Measurements from ENCODE around the gene IRX5. TPM values are rescaled to one million over a fixed set of nuclear protein-coding genes. Genes with fewer than 3 reads are reported as not detected.

Gene IRX5
- total and polyA plus RNA-seq, 2 of the 4 experiments (the other 2 are of a cell fraction) = not detected

DNA sequence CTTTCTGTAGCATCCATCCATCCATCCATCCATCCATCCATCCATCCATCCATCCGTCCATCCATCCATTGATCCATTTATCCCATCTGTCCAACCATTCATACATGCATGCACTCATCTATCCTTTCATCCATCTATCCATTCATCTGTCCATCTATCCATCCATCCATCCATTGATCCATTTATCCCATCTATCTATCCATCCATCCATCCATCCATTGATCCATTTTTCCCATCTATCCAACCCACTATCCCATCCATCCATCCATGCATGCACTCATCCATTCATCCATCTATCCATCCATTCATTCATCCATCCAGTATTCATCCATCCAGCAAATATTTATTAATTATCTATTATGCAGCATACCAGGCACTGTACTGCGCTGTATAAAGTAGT, 34.8 kb downstream of the IRX5 start:
- Histone ChIP-seq H2AK9ac (replicated peaks; ENCODE audit: low read depth, low read length, poor library complexity) (no peak overlapping the region), H2AFZ (replicated peaks; ENCODE audit: low read length, poor library complexity) (no peak overlapping the region), H3K79me1 (ENCODE audit: low read depth in 1 of 2, low read length in 2 of 2) (no peaks in the 10 kb centered on the region), H2BK15ac (ENCODE audit: low read depth, low read length) (no peak overlapping the region), H3K27me3 (ENCODE audit: control insufficient read depth, insufficient read depth, low read length) (no peaks in the 10 kb centered on the region), H3K9me3 (ENCODE audit: control insufficient read depth, insufficient read depth, low read length) (no peaks in the 10 kb centered on the region), H3K36me3 (ENCODE audit: control insufficient read depth, insufficient read depth, low read length) (no peaks in the 10 kb centered on the region), H4K5ac (ENCODE audit: low read depth, low read length) (no peak overlapping the region), H2BK120ac (ENCODE audit: low read depth, low read length) (no peak overlapping the region), H2AK5ac (ENCODE audit: low read depth, low read length) (no peak overlapping the region), H3K9me1 (ENCODE audit: insufficient read depth, low read length) (no peaks in the 10 kb centered on the region), H4K91ac (ENCODE audit: insufficient read depth, low read depth, low read length) (no peak overlapping the region), H3K4me3 (ENCODE audit: insufficient read depth, low read depth, low read length) (no peak overlapping the region), H4K8ac (ENCODE audit: low read depth in 2 of 2, low read length in 2 of 2) (no peak overlapping the region), H3K56ac (ENCODE audit: extremely low read depth, insufficient read depth, low read length) (no peak overlapping the region), H3K18ac (ENCODE audit: low read depth, low read length) (no peak overlapping the region), H4K20me1 (ENCODE audit: insufficient read depth, low read length) (no peaks in the 10 kb centered on the region), H3K27ac (ENCODE audit: insufficient read depth, low read length) (no peak overlapping the region), H3K9ac (ENCODE audit: low read depth, low read length) (no peak overlapping the region), H2BK20ac (ENCODE audit: low read depth, low read length) (no peak overlapping the region), H2BK5ac (ENCODE audit: low read depth, low read length, poor library complexity, severe bottlenecking) (peak overlapping the region; percentile 39), H3K14ac (replicated peaks; ENCODE audit: low read depth, low read length) (no peak overlapping the region), H3K23ac (ENCODE audit: low read depth, low read length) (no peak overlapping the region), H3K4me1 (ENCODE audit: control insufficient read depth, insufficient read depth, low read length) (no peaks in the 10 kb centered on the region), H3K4me2 (ENCODE audit: low read depth, low read length) (no peak overlapping the region), H3K4ac (ENCODE audit: low read depth, low read length) (no peak overlapping the region)
- in situ Hi-C loops (cut with MboI; ENCODE audit: low sequenced_read_pairs) = no loop called here
- CTCF ChIA-PET = no interaction called here
- no TSS peak for BruUV-seq (replicated peaks)
- WGBS, 2 experiments (ENCODE audit: extremely low coverage in 2 of 2, insufficient read length in 1 of 2) = 45% methylated on average over 1 of the region's 2 CpGs; no CpG with 5 or more reads in 1 of the 2 experiments
- dilution Hi-C loops (cut with HindIII; ENCODE audit: low sequenced_read_pairs, unreplicated experiment) = no loop called here
- DNase-seq = no peak
- no peak for ATAC-seq (ENCODE audit: low read depth)
- POLR2A ChIA-PET (ENCODE audit: unreplicated experiment) = no interaction called here
- intact Hi-C loops (cut with micrococcal nuclease) = no loop called here
- TF ChIP-seq NFE2L2 (IDR thresholded peaks at IDR 0.05; ENCODE audit: low read depth, low read length) = no peak
- TF ChIP-seq, protein P1, sequence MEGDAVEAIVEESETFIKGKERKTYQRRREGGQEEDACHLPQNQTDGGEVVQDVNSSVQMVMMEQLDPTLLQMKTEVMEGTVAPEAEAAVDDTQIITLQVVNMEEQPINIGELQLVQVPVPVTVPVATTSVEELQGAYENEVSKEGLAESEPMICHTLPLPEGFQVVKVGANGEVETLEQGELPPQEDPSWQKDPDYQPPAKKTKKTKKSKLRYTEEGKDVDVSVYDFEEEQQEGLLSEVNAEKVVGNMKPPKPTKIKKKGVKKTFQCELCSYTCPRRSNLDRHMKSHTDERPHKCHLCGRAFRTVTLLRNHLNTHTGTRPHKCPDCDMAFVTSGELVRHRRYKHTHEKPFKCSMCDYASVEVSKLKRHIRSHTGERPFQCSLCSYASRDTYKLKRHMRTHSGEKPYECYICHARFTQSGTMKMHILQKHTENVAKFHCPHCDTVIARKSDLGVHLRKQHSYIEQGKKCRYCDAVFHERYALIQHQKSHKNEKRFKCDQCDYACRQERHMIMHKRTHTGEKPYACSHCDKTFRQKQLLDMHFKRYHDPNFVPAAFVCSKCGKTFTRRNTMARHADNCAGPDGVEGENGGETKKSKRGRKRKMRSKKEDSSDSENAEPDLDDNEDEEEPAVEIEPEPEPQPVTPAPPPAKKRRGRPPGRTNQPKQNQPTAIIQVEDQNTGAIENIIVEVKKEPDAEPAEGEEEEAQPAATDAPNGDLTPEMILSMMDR (conservative IDR thresholded peaks at IDR 0.05; ENCODE audit: low read depth, low read length) = no peak
- no peak for TF ChIP-seq MXI1 (IDR thresholded peaks at IDR 0.05; ENCODE audit: borderline replicate concordance, low read depth, low read length)
- TF ChIP-seq MAZ (IDR thresholded peaks at IDR 0.05; ENCODE audit: borderline replicate concordance, low read depth, low read length) = no peak
- no peak for TF ChIP-seq CEBPB (IDR thresholded peaks at IDR 0.05; ENCODE audit: low read depth, low read length)
- TF ChIP-seq RCOR1 (IDR thresholded peaks at IDR 0.05; ENCODE audit: insufficient replicate concordance, low read length) = no peak
- no peak for TF ChIP-seq BHLHE40 (IDR thresholded peaks at IDR 0.05; ENCODE audit: low read depth, low read length)
- no peak for TF ChIP-seq ELK1 (IDR thresholded peaks at IDR 0.05; ENCODE audit: borderline replicate concordance, low read depth, low read length)
- no peak for TF ChIP-seq CHD1 (IDR thresholded peaks at IDR 0.05; ENCODE audit: low read depth, low read length)
- no peak for TF ChIP-seq MAFK (IDR thresholded peaks at IDR 0.05; ENCODE audit: low read depth, low read length)
- TF ChIP-seq USF2 (IDR thresholded peaks at IDR 0.05; ENCODE audit: low read depth, low read length) = no peak
- TF ChIP-seq SMC3 (IDR thresholded peaks at IDR 0.05; ENCODE audit: low read depth, low read length) = no peak
- TF ChIP-seq POLR2A (IDR thresholded peaks at IDR 0.05; ENCODE audit: low read depth, low read length) = no peak
- TF ChIP-seq RFX5 (IDR thresholded peaks at IDR 0.05; ENCODE audit: low read depth, low read length) = no peak
- no peak for TF ChIP-seq RAD21 (IDR thresholded peaks at IDR 0.05; ENCODE audit: low read length)
- no peak for TF ChIP-seq FOS (IDR thresholded peaks at IDR 0.05; ENCODE audit: low read depth, low read length)

All from IMR-90 (cell line).